ENCODE results near the gene ZBTB17. TPM values are rescaled to one million over a fixed set of nuclear protein-coding genes. Genes with fewer than 3 reads are reported as not detected.

ZBTB17 gene
- total RNA-seq, 1 experiment from 2014 or later: 22.1 TPM

DNA sequence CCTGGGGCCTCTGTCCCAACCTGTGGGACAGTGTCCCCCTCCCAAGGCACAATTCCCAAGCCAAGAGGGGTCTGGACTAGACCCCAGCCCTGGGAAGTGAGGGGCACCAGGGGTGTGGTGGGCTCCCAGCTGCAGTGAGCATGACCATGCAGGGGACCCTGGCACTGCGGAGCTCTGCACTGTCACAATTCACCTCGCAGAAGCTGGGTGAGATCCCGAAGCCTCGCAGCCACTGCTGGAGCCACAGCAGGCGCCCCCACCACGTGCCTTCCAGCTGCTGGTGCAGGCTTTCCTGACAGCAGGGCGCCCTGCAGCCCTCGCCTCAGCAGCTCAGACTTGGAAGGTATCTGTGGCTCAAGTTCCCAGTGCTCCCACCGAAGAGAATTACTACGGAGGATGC lies 18.2 kb upstream of the ZBTB17 start:
- CTCF ChIA-PET: interaction anchor here (1.1 kb wide), 2 partner anchors 67 to 179 kb away, joined by 3 read pairs; no protein-coding TSS in a partner anchor
- no peak for DNase-seq
- H3K27ac Mint-ChIP-seq (ENCODE audit: unreplicated experiment): no peak overlapping the region
- BruUV-seq (replicated peaks): no TSS peak
- no peaks in the 10 kb centered on the region for H3K4me1 Mint-ChIP-seq (ENCODE audit: low read depth, unreplicated experiment)
- TF ChIP-seq CTCF (IDR thresholded peaks at IDR 0.05; ENCODE audit: unreplicated experiment): no peak
- H3K27me3 Mint-ChIP-seq (ENCODE audit: unreplicated experiment): peaks cover 35% of the 10 kb centered on the region
- H3K36me3 Mint-ChIP-seq (ENCODE audit: insufficient read depth, unreplicated experiment): no peaks in the 10 kb centered on the region
- H3K4me3 Mint-ChIP-seq (ENCODE audit: low read depth, unreplicated experiment): no peak overlapping the region
- no peaks in the 10 kb centered on the region for H3K9me3 Mint-ChIP-seq (ENCODE audit: low read depth, unreplicated experiment)
- intact Hi-C loops (cut with micrococcal nuclease; ENCODE audit: unreplicated experiment): no loop called here

DNA sequence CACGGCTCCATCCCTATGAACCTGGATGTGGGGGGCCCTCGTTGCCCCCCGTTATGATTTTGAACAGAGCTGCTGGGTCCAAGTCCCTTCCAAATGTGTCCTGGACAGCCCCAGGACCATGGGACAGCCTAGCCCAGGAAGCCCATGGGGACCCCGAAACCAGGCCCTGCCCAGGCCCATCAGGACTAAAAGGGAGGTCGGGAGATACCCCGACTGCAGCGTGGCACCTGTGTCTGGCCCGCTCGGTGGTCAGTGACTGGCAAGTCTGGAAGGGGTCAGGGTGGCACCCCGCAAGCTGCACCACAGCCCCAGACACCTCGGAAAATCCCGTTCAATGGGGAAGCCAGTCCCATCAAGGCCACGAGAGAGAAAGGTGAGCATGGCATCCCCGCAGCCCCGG lies 17.8 kb upstream of the ZBTB17 start:
- TF ChIP-seq CTCF (IDR thresholded peaks at IDR 0.05; ENCODE audit: unreplicated experiment): no peak
- no peak for DNase-seq
- no peaks in the 10 kb centered on the region for H3K36me3 Mint-ChIP-seq (ENCODE audit: insufficient read depth, unreplicated experiment)
- no peaks in the 10 kb centered on the region for H3K4me1 Mint-ChIP-seq (ENCODE audit: low read depth, unreplicated experiment)
- H3K4me3 Mint-ChIP-seq (ENCODE audit: low read depth, unreplicated experiment): no peak overlapping the region
- H3K27ac Mint-ChIP-seq (ENCODE audit: unreplicated experiment): no peak overlapping the region
- BruUV-seq (replicated peaks): no TSS peak
- H3K9me3 Mint-ChIP-seq (ENCODE audit: low read depth, unreplicated experiment): no peaks in the 10 kb centered on the region
- CTCF ChIA-PET: interaction anchor here (1.1 kb wide), 1 partner anchor 179 kb away, joined by 3 read pairs; no protein-coding TSS in a partner anchor
- H3K27me3 Mint-ChIP-seq (ENCODE audit: unreplicated experiment): peaks cover 35% of the 10 kb centered on the region
- intact Hi-C loops (cut with micrococcal nuclease; ENCODE audit: unreplicated experiment): no loop called here

- DNase-seq: no peak
- no peaks in the 10 kb centered on the region for H3K9me3 Mint-ChIP-seq (ENCODE audit: low read depth, unreplicated experiment)
- no peaks in the 10 kb centered on the region for H3K4me1 Mint-ChIP-seq (ENCODE audit: low read depth, unreplicated experiment)
- intact Hi-C loops (cut with micrococcal nuclease; ENCODE audit: unreplicated experiment): no loop called here
- peaks cover 32% of the 10 kb centered on the region for H3K27me3 Mint-ChIP-seq (ENCODE audit: unreplicated experiment)
- H3K36me3 Mint-ChIP-seq (ENCODE audit: insufficient read depth, unreplicated experiment): no peaks in the 10 kb centered on the region
- BruUV-seq (replicated peaks): no TSS peak
- no peak for TF ChIP-seq CTCF (IDR thresholded peaks at IDR 0.05; ENCODE audit: unreplicated experiment)
- H3K4me3 Mint-ChIP-seq (ENCODE audit: low read depth, unreplicated experiment): no peak overlapping the region
- CTCF ChIA-PET: no interaction called here
- H3K27ac Mint-ChIP-seq (ENCODE audit: unreplicated experiment): no peak overlapping the region
Observed at GRCh38 chr1:15992582-15993500, 16.9 kb upstream of the ZBTB17 start.

- Mint-ChIP-seq H3K36me3 (ENCODE audit: insufficient read depth, unreplicated experiment) (no peaks in the 10 kb centered on the region), H3K27me3 (ENCODE audit: unreplicated experiment) (peaks cover 26% of the 10 kb centered on the region), H3K4me1 (ENCODE audit: low read depth, unreplicated experiment) (no peaks in the 10 kb centered on the region), H3K9me3 (ENCODE audit: low read depth, unreplicated experiment) (no peaks in the 10 kb centered on the region), H3K4me3 (ENCODE audit: low read depth, unreplicated experiment) (no peak overlapping the region), H3K27ac (ENCODE audit: unreplicated experiment) (no peak overlapping the region)
- no TSS peak for BruUV-seq (replicated peaks)
- no peak for TF ChIP-seq CTCF (IDR thresholded peaks at IDR 0.05; ENCODE audit: unreplicated experiment)
- CTCF ChIA-PET: no interaction called here
- intact Hi-C loops (cut with micrococcal nuclease; ENCODE audit: unreplicated experiment): no loop called here
- no peak for DNase-seq
Observed at GRCh38 chr1:15992187-15992553, 16.3 kb upstream of the ZBTB17 start.
